GM12878 (cell line): ENCODE data around the gene GASK1B. TPM values are rescaled to one million over a fixed set of nuclear protein-coding genes. Genes with fewer than 3 reads are reported as not detected.

ENCODE experiments used
- ATAC-seq: fragments of 200-7000 bp; cut with Tn5 transposase; 3 replicates; pipeline ENCODE4 v1.9.1; 2020; ENCODE audit warnings: mild to moderate bottlenecking, moderate library complexity
- BruUV-seq: library from RNA; stranded (reverse); fragments of 400-500 nt; replicated peaks from 2 replicates; lab custom pipeline; 2021; lab: Mats Ljungman, UMichigan
- CTCF ChIA-PET: fragments of 300-600 bp; sonication (Branson Sonifier 250); formaldehyde crosslinking; extraction: SDS; loops from one replicate; lab custom pipeline; 2021; ENCODE audit warnings: inconsistent platforms; lab: Yijun Ruan, JAX
- POLR2A ChIA-PET: fragments of 350-600 bp; formaldehyde crosslinking; extraction: SDS; loops from one replicate; lab custom pipeline; 2021; ENCODE audit warnings: inconsistent platforms; lab: Charles Lee
- RAD21 ChIA-PET: fragments of 300-600 bp; sonication (Branson Sonifier 250); formaldehyde crosslinking; loops from one replicate; lab custom pipeline; 2023; ENCODE audit warnings: antibody characterized with exemption; ENCODE audit not compliant: unreplicated experiment; lab: Charles Lee
- SMC1A ChIA-PET: fragments of 300-600 bp; sonication (Branson Sonifier 250); formaldehyde crosslinking; loops from one replicate; lab custom pipeline; 2023; ENCODE audit not compliant: unreplicated experiment, uncharacterized antibody; lab: Charles Lee
- DNase-seq: peaks from one replicate; pipeline ENCODE4 v3.0.0-alpha.2; 2011; ENCODE audit warnings: low read depth, low spot score
- FAIRE-seq: peaks from 3 replicates; lab custom pipeline; 2011; peaks lifted over from hg19 to GRCh38; lab: Jason Lieb, UNC
- H2AFZ ChIP-seq: 2 replicates; pipeline ENCODE4 v1.6.0; 2011; ENCODE audit warnings: low read depth, low read length, control low read depth; ENCODE audit not compliant: control insufficient read depth
- H3K27ac ChIP-seq: 2 replicates; pipeline ENCODE4 v1.5.1; 2011; ENCODE audit warnings: control low read depth; ENCODE audit not compliant: control insufficient read depth, insufficient read depth
- H3K27me3 ChIP-seq, 2 experiments: replicated peaks in 1 of 2; 2 replicates each; pipeline versions ENCODE4 v1.6.0 to v1.6.1; 2011; ENCODE audit warnings: low read length in 1 of 2; ENCODE audit not compliant: control insufficient read depth in 2 of 2, insufficient read depth in 2 of 2
- H3K36me3 ChIP-seq, 2 experiments: 2 replicates each; pipeline ENCODE4 v1.5.1; 2011; ENCODE audit warnings: low read length in 1 of 2; ENCODE audit not compliant: control insufficient read depth in 2 of 2, insufficient read depth in 2 of 2
- H3K4me1 ChIP-seq: 2 replicates; pipeline ENCODE4 v1.6.1; 2011; ENCODE audit warnings: mild to moderate bottlenecking, low read length, moderate library complexity, mixed read lengths; ENCODE audit not compliant: control insufficient read depth, insufficient read depth
- H3K4me2 ChIP-seq: 2 replicates; pipeline ENCODE4 v1.6.0; 2011; ENCODE audit warnings: control low read depth; ENCODE audit not compliant: control insufficient read depth, insufficient read depth
- H3K4me3 ChIP-seq: fragments of 200-600 bp; sonication (generic); 2 replicates; pipeline ENCODE4 v1.5.1; 2016
- H3K79me2 ChIP-seq: 2 replicates; pipeline ENCODE4 v1.6.0; 2011; ENCODE audit warnings: low read length; ENCODE audit not compliant: control insufficient read depth, insufficient read depth
- H3K9ac ChIP-seq: 2 replicates; pipeline ENCODE4 v1.8.0; 2011; ENCODE audit warnings: low read length, control low read depth, mixed read lengths; ENCODE audit not compliant: control insufficient read depth, insufficient read depth
- H3K9me3 ChIP-seq: replicated peaks from 3 replicates; pipeline ENCODE4 v1.5.1; 2011; ENCODE audit warnings: mild to moderate bottlenecking, low read length; ENCODE audit not compliant: control insufficient read depth, insufficient read depth
- H4K20me1 ChIP-seq: 2 replicates; pipeline ENCODE4 v1.6.0; 2011; ENCODE audit not compliant: control insufficient read depth, insufficient read depth
- SPI1 ChIP-seq: IDR thresholded peaks from 2 replicates; pipeline ENCODE4 v1.6.1; 2011; ENCODE audit warnings: low read depth, mild to moderate bottlenecking, low read length, moderate library complexity, borderline replicate concordance; ENCODE audit not compliant: insufficient read depth
- ZNF592 ChIP-seq: fragments of 450-650 bp; IDR thresholded peaks from 2 replicates; pipeline ENCODE4 v1.6.1; 2017; ENCODE audit warnings: mild to moderate bottlenecking, moderate library complexity
- WGBS: methylation state at CpG from one replicate; pipeline ENCODE4 v1.1.6; 2016; ENCODE audit warnings: low lambda C conversion rate; ENCODE audit not compliant: insufficient replicate concordance, insufficient coverage; ENCODE audit errors: missing lambda C conversion rate; 5-methylcytosine and 5-hydroxymethylcytosine counted together
- in situ Hi-C: fragments of 300-500 bp; cut with MboI; formaldehyde crosslinking; loops from 9 replicates; pipeline ENCODE4 v1.14.3; 2018; ENCODE audit warnings: mixed read lengths
- intact Hi-C: fragments of 100-400 bp; cut with micrococcal nuclease; formaldehyde crosslinking; loops from one replicate; pipeline ENCODE4 v1.14.2; 2022; ENCODE audit not compliant: unreplicated experiment
- polyA plus RNA-seq, 11 experiments: library from polyadenylated mRNA; depleted of rRNA in 4 of 11; unstranded in 6 of 11; stranded (reverse) in 5 of 11; fragments of >200 nt; fragmentation: Nextera tagmentation in 4 of 11; fragmentation: Illumina TruSeq in 1 of 11; extraction: Ambion mirVana in 4 of 11; extraction: Trizol in 1 of 11; gene quantifications; 1 replicate in 1 of 11; 2 replicates in 10 of 11; pipeline versions ENCODE4 v1.2.1 to v1.2.3, GENCODE V29; 2011 to 2016; ENCODE audit warnings: inconsistent platforms in 2 of 11, missing spikeins in 2 of 11, low read depth in 1 of 11
- total RNA-seq, 4 experiments: library from RNA; depleted of rRNA in 3 of 4; stranded (reverse); fragments of >200 nt in 3 of 4; fragmentation: Illumina TruSeq in 1 of 4; extraction: Trizol in 1 of 4; gene quantifications; 2 replicates each; pipeline versions ENCODE4 v1.2.1 to v1.2.3, GENCODE V29; 2013 to 2021

Gene GASK1B
- total and polyA plus RNA-seq, 10 of the 15 experiments (the other 5 are each of a cell fraction or from before 2014, with no cell fraction given): under 0.01 to 0.21 (median 0.07) TPM; not detected in 1

GRCh38 chr4:158208963-158209640 lies 36.3 kb upstream of the GASK1B start:
- SMC1A ChIA-PET: no interaction called here
- H3K36me3 ChIP-seq: no peaks in the 10 kb centered on the region
- TF ChIP-seq SPI1 (peak; percentile 68), ZNF592 (no peak)
- H3K9ac ChIP-seq: no peak overlapping the region
- H3K4me3 ChIP-seq: no peak overlapping the region
- CTCF ChIA-PET: no interaction called here
- POLR2A ChIA-PET: no interaction called here
- FAIRE-seq: no peak
- H3K79me2 ChIP-seq: no peaks in the 10 kb centered on the region
- intact Hi-C loops (no loop called here), in situ Hi-C loops (no loop called here)
- ATAC-seq: no peak
- H3K27ac ChIP-seq: no peak overlapping the region
- no peak overlapping the region for H3K4me2 ChIP-seq
- 0 out of 4 replicates have a peak, but pooled peaks cover 0 to 2% of the 10 kb centered on the region in 2 experiments for H3K27me3 ChIP-seq
- H3K4me1 ChIP-seq: peaks cover 5% of the 10 kb centered on the region
- 61% methylated on average over 5 of the region's 5 CpGs for WGBS
- no peak overlapping the region for H2AFZ ChIP-seq
- H4K20me1 ChIP-seq: no peaks in the 10 kb centered on the region
- DNase-seq: no peak
- BruUV-seq: no TSS peak
- RAD21 ChIA-PET: no interaction called here
- H3K9me3 ChIP-seq: no peaks in the 10 kb centered on the region
